Panc1 (cell line): ENCODE results near the gene CPSF3. TPM values are rescaled to one million over a fixed set of nuclear protein-coding genes. Genes with fewer than 3 reads are reported as not detected.

ENCODE experiments used
- ATAC-seq: fragments of 200-7000 bp; cut with Tn5 transposase; 2 replicates; pipeline ENCODE4 v1.9.1; 2020; ENCODE audit warnings: mild to moderate bottlenecking, moderate library complexity
- BruUV-seq: library from RNA; stranded (reverse); fragments of 400-500 nt; replicated peaks from 2 replicates; lab custom pipeline; 2021; lab: Mats Ljungman, UMichigan
- CTCF ChIA-PET: fragments of 300-600 bp; sonication (Branson Sonifier 250); formaldehyde crosslinking; loops from one replicate; lab custom pipeline; 2022; ENCODE audit warnings: antibody characterized with exemption; lab: Charles Lee
- POLR2A ChIA-PET: fragments of 300-600 bp; sonication (Branson Sonifier 250); formaldehyde crosslinking; loops from one replicate; lab custom pipeline; 2022; ENCODE audit warnings: antibody characterized with exemption; lab: Charles Lee
- DNase-seq: peaks from one replicate; pipeline ENCODE4 v3.0.0-alpha.2; 2010; ENCODE audit warnings: low read depth, low spot score
- H3K27ac ChIP-seq: 2 replicates; pipeline ENCODE4 v1.5.1; 2011; ENCODE audit warnings: mild to moderate bottlenecking, low read length, inconsistent platforms
- H3K27me3 ChIP-seq: fragments of 200-500 bp; sonication (Bioruptor generic); 2 replicates; pipeline ENCODE4 v1.6.0; 2014; ENCODE audit warnings: low read length, inconsistent platforms; ENCODE audit not compliant: control insufficient read depth, insufficient read depth
- H3K36me3 ChIP-seq: fragments of 200-500 bp; sonication (Bioruptor generic); 2 replicates; pipeline ENCODE4 v1.5.1; 2014; ENCODE audit warnings: inconsistent platforms, mild to moderate bottlenecking, low read length, moderate library complexity; ENCODE audit not compliant: control insufficient read depth, insufficient read depth
- H3K4me1 ChIP-seq: 2 replicates; pipeline ENCODE4 v1.5.1; 2011; ENCODE audit warnings: inconsistent platforms, mild to moderate bottlenecking, low read length, moderate library complexity; ENCODE audit not compliant: control insufficient read depth, insufficient read depth
- H3K4me3 ChIP-seq, 2 experiments: 2 replicates each; pipeline ENCODE4 v1.5.1; 2011 to 2012; ENCODE audit warnings: low read depth in 2 of 2, low read length in 2 of 2, mild to moderate bottlenecking in 2 of 2, inconsistent platforms in 1 of 2, moderate library complexity in 1 of 2
- H3K9me3 ChIP-seq: fragments of 200-500 bp; sonication (Bioruptor generic); 2 replicates; pipeline ENCODE4 v1.5.1; 2014; ENCODE audit warnings: low read depth, mild to moderate bottlenecking, inconsistent platforms, low read length, moderate library complexity; ENCODE audit not compliant: control insufficient read depth, insufficient read depth
- POLR2AphosphoS5 ChIP-seq: IDR thresholded peaks from 2 replicates; pipeline ENCODE4 v1.6.1; 2012; ENCODE audit warnings: mild to moderate bottlenecking, low read depth, low read length, moderate library complexity
- SIN3A ChIP-seq: IDR thresholded peaks from 2 replicates; pipeline ENCODE4 v1.6.1; 2012; ENCODE audit warnings: low read depth, mild to moderate bottlenecking, low read length, moderate library complexity, borderline replicate concordance; ENCODE audit not compliant: insufficient read depth
- TCF7L2 ChIP-seq: IDR thresholded peaks from 2 replicates; pipeline ENCODE4 v1.6.1; 2011; ENCODE audit warnings: mild to moderate bottlenecking, low read depth, low read length, inconsistent platforms
- in situ Hi-C: cut with HindIII; loops from 2 replicates; pipeline ENCODE4 v1.10.0; 2016; ENCODE audit warnings: low sequenced_read_pairs, low pct_unique_long_range_greater_than_20kb
- intact Hi-C: fragments of 100-400 bp; cut with micrococcal nuclease; formaldehyde crosslinking; loops from one replicate; pipeline ENCODE4 v1.10.0; 2022; ENCODE audit not compliant: unreplicated experiment
- total RNA-seq: library from RNA; stranded (reverse); gene quantifications from one replicate; pipeline ENCODE4 v1.2.1, GENCODE V29; 2021; ENCODE audit not compliant: unreplicated experiment
- TF ChIP-seq, protein P1 (sequence below), 2 experiments: IDR thresholded peaks; 2 replicates each; pipeline ENCODE4 v1.6.1; 2011 to 2012; ENCODE audit warnings: low read depth in 2 of 2, control low read depth in 1 of 2, low read length in 1 of 2, mild to moderate bottlenecking in 1 of 2, moderate library complexity in 1 of 2; ENCODE audit not compliant: insufficient read depth in 1 of 2
- TF ChIP-seq, protein P2 (sequence below): fragments of 450-650 bp; IDR thresholded peaks from 2 replicates; pipeline ENCODE4 v1.5.1; 2017; ENCODE audit warnings: mild to moderate bottlenecking

The CPSF3 gene
- total RNA-seq, 1 experiment from 2014 or later = 54.1 TPM

DNA sequence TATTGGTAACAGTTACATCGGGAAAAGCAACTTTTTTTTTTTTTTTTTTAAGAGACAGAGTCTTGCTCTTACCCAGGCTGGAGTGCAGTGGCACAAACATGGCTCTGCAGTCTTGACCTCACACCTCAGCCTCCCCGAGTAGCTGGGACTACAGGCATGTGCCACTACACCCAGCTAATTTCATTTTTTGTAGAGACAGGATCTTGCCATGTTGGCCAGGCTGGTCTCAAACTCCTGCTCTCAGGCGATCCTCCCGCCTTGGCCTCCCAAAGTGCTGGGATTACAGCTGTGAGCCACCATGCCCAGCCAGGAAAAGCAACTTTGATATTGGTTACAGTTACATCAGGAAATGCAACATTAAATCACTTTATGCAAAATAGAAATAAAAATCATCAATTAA, 4.7 kb upstream of the CPSF3 start:
- POLR2A ChIA-PET = no interaction called here
- in situ Hi-C loops = no loop called here
- no peak for TF ChIP-seq TCF7L2
- TF ChIP-seq, protein P1, sequence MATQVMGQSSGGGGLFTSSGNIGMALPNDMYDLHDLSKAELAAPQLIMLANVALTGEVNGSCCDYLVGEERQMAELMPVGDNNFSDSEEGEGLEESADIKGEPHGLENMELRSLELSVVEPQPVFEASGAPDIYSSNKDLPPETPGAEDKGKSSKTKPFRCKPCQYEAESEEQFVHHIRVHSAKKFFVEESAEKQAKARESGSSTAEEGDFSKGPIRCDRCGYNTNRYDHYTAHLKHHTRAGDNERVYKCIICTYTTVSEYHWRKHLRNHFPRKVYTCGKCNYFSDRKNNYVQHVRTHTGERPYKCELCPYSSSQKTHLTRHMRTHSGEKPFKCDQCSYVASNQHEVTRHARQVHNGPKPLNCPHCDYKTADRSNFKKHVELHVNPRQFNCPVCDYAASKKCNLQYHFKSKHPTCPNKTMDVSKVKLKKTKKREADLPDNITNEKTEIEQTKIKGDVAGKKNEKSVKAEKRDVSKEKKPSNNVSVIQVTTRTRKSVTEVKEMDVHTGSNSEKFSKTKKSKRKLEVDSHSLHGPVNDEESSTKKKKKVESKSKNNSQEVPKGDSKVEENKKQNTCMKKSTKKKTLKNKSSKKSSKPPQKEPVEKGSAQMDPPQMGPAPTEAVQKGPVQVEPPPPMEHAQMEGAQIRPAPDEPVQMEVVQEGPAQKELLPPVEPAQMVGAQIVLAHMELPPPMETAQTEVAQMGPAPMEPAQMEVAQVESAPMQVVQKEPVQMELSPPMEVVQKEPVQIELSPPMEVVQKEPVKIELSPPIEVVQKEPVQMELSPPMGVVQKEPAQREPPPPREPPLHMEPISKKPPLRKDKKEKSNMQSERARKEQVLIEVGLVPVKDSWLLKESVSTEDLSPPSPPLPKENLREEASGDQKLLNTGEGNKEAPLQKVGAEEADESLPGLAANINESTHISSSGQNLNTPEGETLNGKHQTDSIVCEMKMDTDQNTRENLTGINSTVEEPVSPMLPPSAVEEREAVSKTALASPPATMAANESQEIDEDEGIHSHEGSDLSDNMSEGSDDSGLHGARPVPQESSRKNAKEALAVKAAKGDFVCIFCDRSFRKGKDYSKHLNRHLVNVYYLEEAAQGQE (IDR thresholded peaks at IDR 0.05; ENCODE audit: insufficient read depth in 1 of 2, low read depth in 2 of 2, low read length in 1 of 2) = no peak
- TF ChIP-seq, protein P2, sequence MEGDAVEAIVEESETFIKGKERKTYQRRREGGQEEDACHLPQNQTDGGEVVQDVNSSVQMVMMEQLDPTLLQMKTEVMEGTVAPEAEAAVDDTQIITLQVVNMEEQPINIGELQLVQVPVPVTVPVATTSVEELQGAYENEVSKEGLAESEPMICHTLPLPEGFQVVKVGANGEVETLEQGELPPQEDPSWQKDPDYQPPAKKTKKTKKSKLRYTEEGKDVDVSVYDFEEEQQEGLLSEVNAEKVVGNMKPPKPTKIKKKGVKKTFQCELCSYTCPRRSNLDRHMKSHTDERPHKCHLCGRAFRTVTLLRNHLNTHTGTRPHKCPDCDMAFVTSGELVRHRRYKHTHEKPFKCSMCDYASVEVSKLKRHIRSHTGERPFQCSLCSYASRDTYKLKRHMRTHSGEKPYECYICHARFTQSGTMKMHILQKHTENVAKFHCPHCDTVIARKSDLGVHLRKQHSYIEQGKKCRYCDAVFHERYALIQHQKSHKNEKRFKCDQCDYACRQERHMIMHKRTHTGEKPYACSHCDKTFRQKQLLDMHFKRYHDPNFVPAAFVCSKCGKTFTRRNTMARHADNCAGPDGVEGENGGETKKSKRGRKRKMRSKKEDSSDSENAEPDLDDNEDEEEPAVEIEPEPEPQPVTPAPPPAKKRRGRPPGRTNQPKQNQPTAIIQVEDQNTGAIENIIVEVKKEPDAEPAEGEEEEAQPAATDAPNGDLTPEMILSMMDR = no peak
- TF ChIP-seq SIN3A = no peak
- TF ChIP-seq POLR2AphosphoS5 = no peak
- intact Hi-C loops = no loop called here
- Histone ChIP-seq H3K4me3 (no peak overlapping the region), H3K27ac (no peak overlapping the region), H3K9me3 (no peaks in the 10 kb centered on the region), H3K36me3 (peaks cover 3% of the 10 kb centered on the region; the same call in 1 of the 2 replicates), H3K4me1 (peaks cover 6% of the 10 kb centered on the region), H3K27me3 (no peaks in the 10 kb centered on the region)
- BruUV-seq = no TSS peak
- no peak for DNase-seq
- ATAC-seq = no peak
- CTCF ChIA-PET = no interaction called here

DNA sequence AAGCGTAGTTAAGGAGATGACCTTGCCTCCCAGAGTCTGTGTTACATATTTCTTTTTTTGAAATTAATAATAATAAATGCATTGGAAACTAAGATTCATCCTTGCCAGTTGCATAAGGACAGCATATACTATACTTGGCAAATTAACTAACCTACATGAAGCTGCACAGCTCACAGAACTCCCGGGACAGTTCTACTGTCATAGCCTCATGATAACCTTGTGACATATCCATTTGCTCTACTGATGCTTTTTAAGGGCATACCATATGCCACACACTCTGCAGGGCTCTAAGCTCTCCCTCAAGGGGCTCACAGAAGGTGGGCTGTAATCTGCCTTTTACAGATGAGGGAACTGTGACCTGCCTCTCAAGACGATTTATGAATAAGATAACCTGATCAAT, 3.9 kb upstream of the CPSF3 start:
- H3K4me1 ChIP-seq = peaks cover 10% of the 10 kb centered on the region
- no peak overlapping the region for H3K27ac ChIP-seq
- peaks cover 8% of the 10 kb centered on the region; the same call in 1 of the 2 replicates for H3K36me3 ChIP-seq
- DNase-seq (no peak), ATAC-seq (no peak)
- no TSS peak for BruUV-seq
- in situ Hi-C loops (no loop called here), intact Hi-C loops (no loop called here)
- no peak overlapping the region for H3K4me3 ChIP-seq
- H3K27me3 ChIP-seq = no peaks in the 10 kb centered on the region
- ChIA-PET CTCF (no interaction called here), POLR2A (no interaction called here)
- no peaks in the 10 kb centered on the region for H3K9me3 ChIP-seq
- TF ChIP-seq, protein P1 (IDR thresholded peaks at IDR 0.05; ENCODE audit: insufficient read depth in 1 of 2, low read depth in 2 of 2, low read length in 1 of 2) = no peak
- TF ChIP-seq, protein P2 = no peak
- TF ChIP-seq TCF7L2 (no peak), POLR2AphosphoS5 (no peak), SIN3A (no peak)
